Keratinocyte (primary cell): Measurements from ENCODE around the gene IGFBP4.

ENCODE experiments used
- EZH2 ChIP-seq: IDR thresholded peaks from one replicate; pipeline ENCODE4 v1.6.1; 2012; ENCODE audit warnings: inconsistent platforms, mild to moderate bottlenecking, low read length, moderate library complexity
- TF ChIP-seq, protein P1 (sequence below), 3 experiments: IDR thresholded peaks in 1 of 3; conservative IDR thresholded peaks in 1 of 3; optimal IDR thresholded peaks in 1 of 3; 2 replicates in 2 of 3; 3 replicates in 1 of 3; pipeline versions ENCODE3 to v1.5.1; 2011; ENCODE audit warnings: low read length in 3 of 3, mild to moderate bottlenecking in 3 of 3, moderate library complexity in 2 of 3, control low read depth in 1 of 3, inconsistent platforms in 1 of 3; ENCODE audit not compliant: insufficient read depth in 2 of 3; ENCODE audit errors: extremely low read depth in 1 of 3

- TF ChIP-seq, protein P1, sequence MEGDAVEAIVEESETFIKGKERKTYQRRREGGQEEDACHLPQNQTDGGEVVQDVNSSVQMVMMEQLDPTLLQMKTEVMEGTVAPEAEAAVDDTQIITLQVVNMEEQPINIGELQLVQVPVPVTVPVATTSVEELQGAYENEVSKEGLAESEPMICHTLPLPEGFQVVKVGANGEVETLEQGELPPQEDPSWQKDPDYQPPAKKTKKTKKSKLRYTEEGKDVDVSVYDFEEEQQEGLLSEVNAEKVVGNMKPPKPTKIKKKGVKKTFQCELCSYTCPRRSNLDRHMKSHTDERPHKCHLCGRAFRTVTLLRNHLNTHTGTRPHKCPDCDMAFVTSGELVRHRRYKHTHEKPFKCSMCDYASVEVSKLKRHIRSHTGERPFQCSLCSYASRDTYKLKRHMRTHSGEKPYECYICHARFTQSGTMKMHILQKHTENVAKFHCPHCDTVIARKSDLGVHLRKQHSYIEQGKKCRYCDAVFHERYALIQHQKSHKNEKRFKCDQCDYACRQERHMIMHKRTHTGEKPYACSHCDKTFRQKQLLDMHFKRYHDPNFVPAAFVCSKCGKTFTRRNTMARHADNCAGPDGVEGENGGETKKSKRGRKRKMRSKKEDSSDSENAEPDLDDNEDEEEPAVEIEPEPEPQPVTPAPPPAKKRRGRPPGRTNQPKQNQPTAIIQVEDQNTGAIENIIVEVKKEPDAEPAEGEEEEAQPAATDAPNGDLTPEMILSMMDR (optimal IDR thresholded peaks at IDR 0.05 in 1 of 3, IDR thresholded peaks at IDR 0.05 in 1 of 3, conservative IDR thresholded peaks at IDR 0.05 in 1 of 3; ENCODE audit: extremely low read depth in 1 of 3, insufficient read depth in 2 of 3, low read length in 3 of 3), result no peak
- TF ChIP-seq EZH2, result no peak
These were observed 25.4 kb upstream of the IGFBP4 start, which contains the start of gene TOP2A for GRCh38 chr17:40417609-40418427.
